Left colon (tissue), 2 donors: Measurements from ENCODE around the gene FBLN2. TPM values are rescaled to one million over a fixed set of nuclear protein-coding genes. Genes with fewer than 3 reads are reported as not detected.
"Not testable (repeated sequence)": the region's sequence is repeated elsewhere in the genome, so short reads cannot be mapped to it uniquely, and the experiment has no call there.

Experiments used
- ATAC-seq: fragments of 200-7000 bp; cut with Tn5 transposase; one replicate; pipeline ENCODE4 v1.9.1; 2020; ENCODE audit warnings: mild to moderate bottlenecking, moderate library complexity
- DNase-seq, 2 donors: peaks; one replicate each; pipeline ENCODE4 v3.0.0-alpha.2; 2020
- intact Hi-C, 2 donors: fragments of 100-400 bp; cut with DNase I in 1 of 2; cut with micrococcal nuclease in 1 of 2; formaldehyde crosslinking; loops; one replicate each; pipeline versions ENCODE4 v1.11.2 to v1.14.0; 2022; cut with DNase I, micrococcal nuclease
- total RNA-seq, 2 donors: library from RNA; stranded (reverse); fragmentation: NEBNext Ultra II Directional; extraction: Animal tissue kit (Norgen Biotek cat#: 25700); gene quantifications; one replicate each; pipeline ENCODE4 v1.2.1, GENCODE V29; 2021
- donor health status: DM: no; HTN: no; CAD: no.
- donor health status: DM: yes; HTN: yes; CAD: no.

FBLN2 gene
- total RNA-seq, 2 donors from 2014 or later, result 20.7 to 22.8 TPM

DNA sequence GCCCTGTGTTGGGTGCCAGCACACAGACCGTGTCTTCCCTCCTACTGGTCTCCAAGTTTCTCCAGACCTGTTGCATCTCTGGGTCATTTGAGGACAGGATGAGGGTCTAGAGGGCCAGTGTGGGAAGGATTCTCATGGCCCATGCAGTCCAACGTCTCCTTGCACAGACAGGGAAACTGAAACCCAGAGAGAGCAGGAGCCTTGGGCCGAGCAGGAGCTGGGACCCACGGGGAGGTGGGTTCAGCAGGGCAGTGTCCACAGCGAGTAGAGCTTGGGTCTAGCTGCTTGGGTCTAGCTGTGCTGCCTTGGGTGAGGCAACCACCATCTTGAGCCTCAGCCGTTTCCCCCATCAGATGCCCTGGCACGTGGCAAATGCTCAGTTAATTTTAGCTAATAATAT is 36.5 kb upstream of the FBLN2 start:
- intact Hi-C loops, result no loop called here
- no peak for ATAC-seq
- no peak for DNase-seq

DNA sequence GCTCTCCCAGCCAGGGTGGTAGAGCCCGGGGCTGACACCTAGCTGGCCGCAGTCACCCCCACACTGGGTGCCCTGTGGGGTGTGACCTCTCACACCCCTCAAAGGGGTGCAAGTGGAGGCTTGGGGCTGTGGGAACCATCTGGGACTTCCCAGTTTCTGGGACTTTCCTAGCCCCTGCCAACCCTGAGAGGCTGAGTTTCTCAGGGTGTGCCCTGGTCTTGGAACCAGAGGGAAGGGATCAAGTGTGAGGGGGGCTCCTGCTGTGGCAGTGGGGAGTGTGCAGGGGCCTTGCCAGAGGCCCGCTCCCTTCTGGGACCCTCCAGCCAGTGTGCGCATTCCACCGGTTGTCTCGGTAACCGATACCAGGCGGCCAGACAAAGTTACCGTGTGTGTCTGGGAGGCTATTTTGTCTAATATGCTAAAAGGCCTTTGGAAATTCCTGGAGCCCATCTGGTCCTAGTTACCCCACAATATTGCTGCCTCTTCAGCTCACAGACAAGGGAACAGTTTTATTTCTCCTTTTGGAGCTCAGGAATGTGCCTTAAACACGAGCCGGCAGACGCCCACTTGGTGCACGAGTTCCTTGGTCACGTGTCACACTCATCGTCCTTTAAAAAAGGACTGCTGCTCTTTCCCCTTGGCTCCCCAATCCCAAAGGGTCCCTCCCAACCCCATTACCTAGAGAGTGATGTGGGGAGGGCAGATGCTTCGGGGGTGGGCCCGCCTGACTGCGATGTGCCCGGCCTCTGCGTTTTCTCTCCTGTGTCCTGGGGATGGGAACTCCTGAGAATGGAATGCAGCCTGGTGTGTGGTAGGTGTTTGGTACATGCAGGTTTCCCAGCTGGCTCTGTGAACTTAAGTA is 35.6 kb upstream of the FBLN2 start:
- ATAC-seq (no peak), DNase-seq (no peak)
- intact Hi-C loops, result no loop called here

DNA sequence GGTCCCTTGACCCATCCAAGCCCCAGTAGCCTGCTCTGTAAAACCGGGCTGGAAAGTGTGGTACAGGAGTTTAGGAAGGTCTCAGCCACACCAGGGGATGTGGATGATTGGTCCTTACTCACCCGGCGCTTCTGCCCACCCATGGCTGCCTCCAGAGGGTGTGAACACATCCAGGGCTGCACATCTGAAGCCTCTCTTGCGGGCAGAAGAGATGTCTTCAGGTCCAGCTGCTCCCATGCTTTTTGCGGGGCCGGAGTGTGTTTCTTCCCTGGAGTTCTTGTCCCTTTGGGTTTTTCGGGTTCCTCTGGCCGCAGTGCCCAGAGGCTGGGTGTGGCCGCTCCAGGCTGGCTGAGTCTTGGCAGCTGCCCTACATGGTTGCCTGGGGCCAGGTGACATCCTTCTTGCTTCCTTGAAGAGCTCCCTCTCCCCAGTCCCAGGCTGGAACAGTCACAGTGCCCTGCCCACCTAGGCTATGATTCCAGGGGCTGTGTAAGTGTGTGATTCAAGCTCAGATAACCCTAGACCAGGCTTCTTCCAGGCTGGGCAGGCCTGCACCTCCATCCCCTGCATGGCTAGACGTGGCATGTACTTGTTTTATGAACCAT is 34.9 kb upstream of the FBLN2 start:
- no peak for DNase-seq
- no peak for ATAC-seq
- intact Hi-C loops, result no loop called here

DNA sequence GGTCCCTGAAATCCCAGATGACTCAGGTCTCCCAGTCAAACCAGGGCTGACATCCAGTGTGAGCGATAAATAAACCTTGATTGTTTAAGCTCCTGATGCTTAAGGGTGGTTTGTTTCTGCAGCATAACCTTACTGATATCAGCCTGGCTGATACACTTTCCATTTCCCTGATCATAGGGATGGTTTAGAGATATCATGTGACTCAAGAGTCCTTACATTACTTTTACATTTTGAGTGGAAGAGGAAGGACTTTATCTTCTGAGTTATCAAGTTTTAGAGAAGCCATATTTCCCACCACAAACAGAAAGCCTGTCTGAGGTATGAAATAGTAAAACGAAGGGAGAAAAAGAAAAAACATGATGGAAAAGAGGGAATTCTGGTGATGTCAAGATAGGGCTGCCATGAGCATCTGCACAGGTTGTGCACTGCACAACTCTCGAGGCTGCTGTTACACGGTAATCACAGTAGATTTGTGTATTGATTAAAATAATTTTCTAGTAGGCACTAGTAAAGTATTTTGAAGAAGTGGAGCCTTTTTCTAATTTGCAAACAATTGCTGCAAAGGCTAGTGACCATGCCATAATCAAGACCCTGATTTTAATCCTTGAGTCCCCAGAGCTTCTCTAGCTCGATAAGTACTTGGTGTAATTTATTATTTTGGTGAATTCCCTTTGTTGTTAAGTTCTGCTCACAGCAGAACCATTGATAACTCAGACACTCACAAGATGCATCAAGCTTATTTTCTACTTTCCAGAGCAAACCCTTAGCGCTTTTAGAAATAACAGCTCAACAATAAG is 34.1 kb upstream of the FBLN2 start:
- no peak for ATAC-seq
- intact Hi-C loops, result no loop called here
- DNase-seq, result no peak

DNA sequence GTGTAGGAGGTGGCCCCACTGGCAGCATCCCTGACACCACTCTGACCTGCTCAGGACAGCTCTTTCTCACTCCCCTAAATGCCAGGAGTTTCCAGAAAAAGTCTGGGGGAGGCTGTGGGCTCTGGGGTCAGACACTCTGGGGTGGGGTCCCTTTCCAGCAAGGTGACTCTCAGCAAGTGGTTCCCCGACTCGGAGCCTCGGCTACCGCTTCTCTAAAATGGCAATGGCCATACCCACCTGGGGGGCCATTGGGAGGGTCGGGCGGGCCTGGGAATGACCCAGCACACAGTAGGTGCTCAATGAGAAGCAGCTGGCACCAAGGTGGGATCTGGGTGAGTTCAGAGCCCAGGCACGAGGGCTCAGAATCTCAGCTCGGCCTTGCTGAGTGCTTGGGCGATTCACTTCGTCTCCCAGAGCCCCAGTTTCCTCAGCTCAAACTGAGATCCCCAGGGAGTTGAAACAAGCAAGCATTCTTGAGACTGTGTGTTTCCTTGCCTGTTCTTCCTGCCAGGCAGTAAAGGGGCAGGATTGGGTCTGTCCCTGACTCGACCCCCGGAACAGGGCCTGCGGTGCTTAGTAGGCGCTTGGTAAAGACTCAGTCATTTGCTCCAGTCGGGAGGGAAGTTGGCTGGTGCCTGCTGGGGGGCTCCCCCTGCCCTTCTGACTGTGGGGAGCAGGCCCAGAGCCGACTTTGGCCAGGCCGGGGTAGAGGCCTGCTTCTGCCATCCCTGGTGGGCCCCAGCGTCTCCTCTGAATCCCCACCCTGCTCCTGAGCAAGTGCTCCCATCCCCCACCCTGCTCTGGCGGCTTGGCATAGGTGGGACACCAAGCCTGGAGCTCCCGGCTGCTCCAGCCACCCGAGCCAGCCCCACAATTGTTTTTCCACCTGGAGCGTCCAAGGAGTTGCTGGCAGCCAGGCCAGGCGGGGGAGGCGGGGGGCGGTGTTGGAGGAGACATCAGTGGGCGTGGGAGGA is 32.9 kb upstream of the FBLN2 start:
- no peak for ATAC-seq
- intact Hi-C loops, result no loop called here

DNA sequence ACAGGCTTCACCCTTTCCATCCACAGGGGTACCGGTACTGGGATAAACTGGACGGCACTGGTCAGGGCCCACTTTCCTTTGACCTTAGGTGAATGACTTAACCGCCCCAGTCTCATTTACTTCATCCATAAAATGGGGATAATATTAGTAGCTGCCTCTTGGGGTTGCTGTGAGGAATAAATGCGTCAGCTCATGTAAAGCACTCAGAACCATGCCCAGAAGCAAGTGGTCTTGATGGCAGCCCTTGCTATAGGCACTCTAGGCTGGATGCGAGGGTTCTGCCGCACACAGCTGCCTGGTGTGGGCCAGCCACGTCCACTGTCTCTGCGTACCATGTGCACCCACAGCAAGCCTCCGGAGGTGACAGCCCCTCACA is 32.2 kb upstream of the FBLN2 start:
- ATAC-seq (no peak), DNase-seq (no peak)
- intact Hi-C loops, result no loop called here

More for the DNA sequence above, 32.9 kb upstream of the FBLN2 start:
- no peak for DNase-seq

DNA sequence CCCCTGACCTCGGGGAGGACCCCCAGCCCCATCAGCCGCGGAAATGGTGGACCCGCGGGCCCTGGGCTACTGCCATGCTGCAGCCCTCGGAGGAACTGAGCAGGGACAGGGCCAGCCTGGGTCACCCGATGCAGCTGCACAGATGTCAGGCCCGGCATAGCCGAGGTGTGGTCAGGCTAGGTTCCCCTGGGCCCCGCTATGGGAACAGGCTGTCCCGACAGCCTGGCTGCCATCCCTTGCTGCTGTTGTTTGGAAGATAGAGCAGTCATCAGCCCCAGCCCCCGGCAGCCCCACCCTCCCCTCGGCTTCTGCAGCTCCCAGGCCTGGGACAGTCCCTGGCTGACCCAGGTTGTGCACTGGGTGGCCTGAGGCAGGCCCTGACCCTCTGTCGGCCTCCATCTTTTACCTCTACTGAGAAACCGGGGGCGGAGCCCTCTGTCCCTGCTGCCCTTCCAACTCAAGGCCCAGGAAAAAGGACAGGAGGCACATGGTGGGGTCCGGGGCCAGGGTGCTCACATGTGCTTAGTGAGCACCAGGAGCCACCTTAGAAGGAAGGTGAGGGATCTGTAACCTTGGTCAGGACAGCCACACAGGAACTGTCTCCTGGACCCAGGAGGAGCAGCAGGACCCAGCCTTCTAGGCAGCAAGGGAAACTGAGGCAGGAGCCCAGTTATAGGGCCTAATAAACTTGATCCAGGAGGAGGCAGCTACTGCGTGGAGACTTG is 31.5 kb upstream of the FBLN2 start:
- no peak for DNase-seq
- ATAC-seq, result no peak
- intact Hi-C loops, result no loop called here

DNA sequence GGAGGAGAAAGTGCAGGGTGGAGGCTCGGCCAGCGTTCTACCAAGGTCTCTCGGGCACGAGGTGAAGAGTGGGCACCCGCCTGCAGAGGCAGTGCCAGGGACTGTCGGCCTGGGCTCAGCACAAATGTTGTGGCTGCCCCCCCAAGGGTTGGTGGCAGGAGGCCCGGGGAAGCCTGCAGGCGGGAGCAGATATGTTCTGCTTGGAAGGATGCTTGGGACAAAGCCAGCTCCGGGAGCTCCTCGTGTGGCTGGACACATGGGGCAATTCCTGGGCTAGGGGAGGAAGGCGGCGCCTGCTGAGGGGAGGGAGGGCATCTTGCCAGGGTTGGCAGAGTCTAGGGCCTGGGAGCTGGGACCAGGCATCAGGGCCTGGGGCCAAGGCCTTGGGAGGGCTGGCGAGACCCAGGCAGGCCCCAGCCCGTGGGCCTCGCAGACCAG is 30.4 kb upstream of the FBLN2 start:
- DNase-seq (no peak), ATAC-seq (no peak)
- intact Hi-C loops, result no loop called here

DNA sequence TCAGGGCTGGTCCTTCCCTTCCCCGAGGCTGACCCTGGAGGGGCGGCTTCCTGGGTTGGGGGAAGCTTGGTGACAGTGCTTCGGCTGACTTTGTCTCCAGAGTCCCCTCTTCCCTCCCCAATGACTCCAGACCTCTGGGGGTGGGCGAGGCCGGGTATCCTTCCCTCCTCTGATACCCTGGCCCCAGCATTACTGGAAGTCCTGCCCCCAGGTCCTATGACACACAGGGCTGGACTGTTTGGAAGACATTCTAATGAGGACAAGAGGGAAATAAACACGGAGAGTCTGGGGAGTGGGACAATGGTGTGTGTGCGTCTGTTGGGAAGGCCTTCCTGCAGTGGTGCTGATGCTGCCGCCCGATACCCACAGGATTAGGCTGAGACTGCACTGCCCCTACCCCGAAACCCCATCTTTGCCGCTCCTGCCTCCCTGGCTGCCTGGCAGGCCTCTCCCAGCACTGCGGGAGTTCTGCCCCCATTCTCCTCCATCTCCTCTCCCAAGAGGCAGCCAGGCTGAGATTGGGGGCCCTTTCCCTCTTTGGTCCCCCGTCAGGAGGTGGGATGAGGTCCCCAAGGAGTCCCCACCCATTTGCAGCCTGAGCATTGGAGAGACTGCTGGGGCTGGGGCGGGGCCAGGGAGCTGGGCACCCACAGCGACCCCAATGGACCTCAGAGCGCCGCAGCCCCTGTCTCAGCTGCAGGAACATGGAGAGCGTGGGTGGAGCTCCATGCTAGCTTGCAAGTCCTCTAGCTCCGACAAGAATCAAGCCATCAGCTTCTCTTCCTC is 29.7 kb upstream of the FBLN2 start:
- intact Hi-C loops, result no loop called here
- no peak for ATAC-seq
- DNase-seq, result no peak

DNA sequence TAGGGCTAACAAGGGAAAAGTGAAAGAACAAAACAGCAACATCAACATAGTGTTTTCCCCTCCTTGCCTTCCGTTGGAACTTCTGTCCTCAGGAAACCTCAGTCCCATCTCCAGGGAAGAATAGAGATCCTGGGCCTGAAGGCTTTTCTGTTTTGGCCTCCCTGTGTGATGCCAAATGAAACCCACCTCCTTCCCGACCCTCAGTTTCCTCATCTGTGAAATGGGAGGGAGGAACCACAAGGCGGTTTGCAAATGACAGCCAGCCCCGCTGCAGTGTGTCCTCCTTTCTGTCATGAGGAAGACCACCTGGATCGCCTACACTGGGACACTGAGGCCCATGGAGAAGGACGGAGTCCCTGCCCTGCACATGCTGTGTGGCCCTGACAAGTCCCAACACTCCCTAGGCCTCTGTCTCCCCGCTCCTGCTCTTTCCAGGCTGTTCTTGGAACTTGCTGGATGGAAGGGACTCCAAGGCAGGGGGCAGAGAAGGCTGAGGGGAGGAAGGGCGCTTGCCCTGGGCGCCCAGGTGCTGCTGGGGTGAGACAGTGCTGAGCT is 28.5 kb upstream of the FBLN2 start:
- no peak for DNase-seq
- intact Hi-C loops, result no loop called here
- ATAC-seq, result no peak

DNA sequence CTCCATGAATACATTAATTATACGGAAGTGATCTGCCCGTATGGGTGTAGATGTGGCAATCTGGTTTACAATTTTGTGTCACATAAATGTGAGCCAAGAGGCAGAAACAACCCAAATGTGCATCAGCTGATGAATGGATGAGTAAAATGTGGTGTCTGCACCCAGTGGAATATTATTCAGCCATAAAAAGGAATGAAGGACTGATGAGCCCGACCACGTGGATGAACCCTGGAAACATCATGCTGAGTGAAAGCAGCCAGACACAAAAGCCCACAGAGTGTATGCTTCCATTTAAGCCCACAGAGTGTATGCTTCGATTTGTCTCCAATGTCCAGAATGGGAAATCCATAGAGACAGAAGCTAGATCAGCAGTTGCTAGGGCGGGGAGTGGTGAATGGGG is 27.6 kb upstream of the FBLN2 start:
- ATAC-seq, result no peak
- intact Hi-C loops, result no loop called here
- no peak for DNase-seq

DNA sequence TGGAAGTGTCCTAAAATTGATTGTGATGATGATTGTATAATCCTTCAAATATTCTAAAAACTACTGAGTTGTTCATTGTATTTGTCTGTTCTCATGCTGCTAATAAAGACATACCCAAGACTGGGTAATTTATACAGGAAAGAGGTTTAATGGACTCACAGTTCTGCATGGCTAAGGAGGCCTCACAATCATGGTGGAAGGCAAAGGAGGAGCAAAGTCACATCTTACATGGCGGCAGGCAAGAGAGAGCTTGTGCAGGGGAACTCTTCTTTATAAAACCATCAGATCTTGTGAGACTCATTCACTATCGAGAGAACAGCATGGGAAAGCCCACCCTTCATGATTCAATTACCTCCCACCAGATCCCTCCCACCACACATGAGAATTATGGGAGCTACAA is 27.2 kb upstream of the FBLN2 start:
- ATAC-seq, intact Hi-C loops, DNase-seq: not testable (repeated sequence)

DNA sequence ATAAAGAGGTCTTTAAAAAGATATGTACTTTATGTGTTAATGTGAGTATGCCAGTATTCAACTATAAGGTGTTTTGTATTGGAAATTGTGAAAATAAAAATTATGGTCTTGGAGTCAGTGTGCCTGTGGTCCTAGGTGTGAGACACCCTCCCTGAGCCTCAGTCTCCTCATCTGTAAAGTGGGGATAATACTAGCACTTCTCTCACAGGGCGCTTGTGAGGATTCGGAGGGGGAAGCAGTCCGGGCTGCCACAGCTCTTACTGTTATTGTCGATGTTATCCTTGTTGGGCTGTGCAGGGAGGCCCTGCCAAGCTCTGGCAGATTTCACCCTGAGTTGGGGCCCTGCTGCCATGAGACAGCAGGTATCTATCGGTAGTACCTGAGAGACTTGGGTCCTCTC is 26.7 kb upstream of the FBLN2 start:
- ATAC-seq (no peak), DNase-seq (no peak)
- intact Hi-C loops, result no loop called here

DNA sequence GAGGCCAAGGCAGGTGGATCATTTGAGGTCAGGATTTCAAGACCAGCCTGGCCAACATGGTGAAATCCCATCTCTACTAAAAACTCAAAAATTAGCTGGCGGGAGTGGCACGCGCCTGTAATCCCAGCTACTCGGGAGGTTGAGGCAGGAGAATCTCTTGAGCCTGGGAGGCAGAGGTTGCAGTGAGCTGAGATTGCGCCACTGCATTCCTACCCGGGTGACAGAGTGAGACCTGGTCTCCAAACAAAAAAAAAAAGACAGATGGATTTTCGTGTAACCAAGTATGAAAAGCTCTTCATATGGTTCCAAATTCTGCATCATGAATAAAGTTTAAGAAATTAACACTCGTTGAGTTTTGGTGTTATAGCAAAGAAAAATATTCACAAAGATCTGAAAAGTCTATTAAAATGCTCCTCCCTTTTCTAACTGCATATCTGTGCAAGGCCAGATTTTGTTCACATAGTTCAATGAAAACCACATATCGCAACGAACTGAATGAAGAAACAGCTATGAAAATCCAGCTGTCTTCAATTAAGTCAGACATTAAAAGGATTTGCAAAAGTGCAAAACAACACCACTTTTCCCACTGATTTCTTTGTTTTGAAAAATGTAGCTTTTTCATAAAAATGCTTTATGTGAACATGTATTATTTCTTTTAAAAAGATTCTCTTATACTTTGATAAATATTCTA is 23.8 kb upstream of the FBLN2 start:
- DNase-seq, result no peak
- intact Hi-C loops, result no loop called here
- no peak for ATAC-seq

DNA sequence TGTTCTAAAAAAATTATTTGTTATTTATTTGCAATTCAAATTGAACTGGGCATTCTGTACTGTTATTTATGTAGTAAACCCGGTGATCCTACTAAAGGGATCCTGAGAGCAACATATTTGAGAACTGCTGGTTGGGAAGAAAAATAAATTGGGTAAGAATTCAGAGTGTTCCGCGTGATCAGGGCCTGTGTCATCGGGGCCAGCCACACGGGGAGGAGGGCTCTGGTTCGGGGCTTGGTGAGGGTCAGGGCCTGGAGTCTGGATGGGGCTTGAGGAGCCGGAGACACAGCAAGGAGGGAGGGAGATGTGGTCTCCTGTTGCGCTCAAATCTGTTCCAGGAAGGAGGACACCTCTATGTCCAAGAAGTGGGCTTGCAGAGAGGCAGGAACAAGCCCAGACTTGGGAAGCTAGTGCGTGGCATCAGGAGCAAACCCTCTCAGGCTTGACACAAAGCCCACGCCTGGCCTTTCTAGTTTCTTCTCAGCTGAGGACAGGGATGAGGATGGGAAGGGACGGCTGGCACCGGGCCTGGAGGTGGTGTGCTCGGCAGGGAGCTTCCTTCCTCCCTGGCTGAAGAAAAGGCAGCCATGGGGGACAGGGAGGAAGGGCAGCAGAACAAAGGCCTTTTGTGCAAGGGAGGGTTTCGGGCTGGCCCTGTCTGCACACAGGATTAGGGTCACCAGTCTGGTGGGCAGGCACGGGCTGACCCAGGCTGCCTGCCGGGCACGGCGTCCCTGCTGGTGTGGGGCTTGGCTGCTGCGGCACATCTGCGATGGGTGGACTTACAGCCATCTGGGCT is 22.9 kb upstream of the FBLN2 start:
- intact Hi-C loops, result no loop called here
- no peak for DNase-seq
- ATAC-seq, result no peak

DNA sequence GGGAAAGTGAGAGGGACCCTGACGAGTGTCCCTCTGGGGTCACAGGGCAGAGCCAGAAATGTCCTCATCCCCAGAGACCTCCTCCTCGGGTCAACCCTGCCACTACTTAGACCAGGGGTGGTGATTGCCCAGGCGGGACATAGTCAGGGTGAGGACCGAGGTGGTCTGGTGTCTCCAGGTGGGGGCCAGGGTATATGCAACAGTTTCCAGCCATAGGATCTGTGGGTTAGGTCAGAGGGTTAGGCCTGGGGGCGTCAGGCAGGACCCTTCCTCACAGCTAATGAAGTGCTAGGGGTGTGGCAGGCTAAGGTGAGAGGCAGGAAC is 22.3 kb upstream of the FBLN2 start:
- DNase-seq (no peak), ATAC-seq (no peak)
- intact Hi-C loops, result no loop called here
